ENCODE data around the gene TMEM30B. TPM values are rescaled to one million over a fixed set of nuclear protein-coding genes. Genes with fewer than 3 reads are reported as not detected.

Gene TMEM30B
- total and polyA plus RNA-seq, 9 of the 15 experiments (the other 6 are each of a cell fraction or from before 2014, with no cell fraction given) = 0.04 TPM; not detected in 8

GRCh38 chr14:61238611-61239245, 42.4 kb downstream of the TMEM30B start:
- H3K27me3 ChIP-seq (ENCODE audit: control insufficient read depth in 2 of 2, insufficient read depth in 2 of 2, low read length in 2 of 2) = no peaks in the 10 kb centered on the region; a peak in 1 of 5 replicates
- TF ChIP-seq ZNF175 (CRISPR knock-in tag; IDR thresholded peaks at IDR 0.05; ENCODE audit: low read depth) (0 out of 2 replicates have a peak, but pooled peaks have one; percentile 20), EP400 (IDR thresholded peaks at IDR 0.05) (no peak), SMAD4 (CRISPR knock-in tag; conservative IDR thresholded peaks at IDR 0.05) (0 out of 2 replicates have a peak, but pooled peaks have one; percentile 19)
- ATAC-seq = no peak
- no peak overlapping the region for H3K9ac ChIP-seq (ENCODE audit: insufficient read depth in 1 of 2, low read depth in 2 of 2, low read length in 2 of 2)
- H3K79me2 ChIP-seq (ENCODE audit: control insufficient read depth, insufficient read depth, low read length) = no peaks in the 10 kb centered on the region
- peak overlapping the region; percentile 8; the same call in 1 of the 2 replicates for H2AFZ ChIP-seq (ENCODE audit: low read depth, low read length)
- intact Hi-C loops (cut with micrococcal nuclease) (no loop called here), in situ Hi-C loops (cut with MboI) (no loop called here)
- ChIA-PET CTCF (ENCODE audit: low intra/inter-chr PET ratio) (no interaction called here), POLR2A (no interaction called here)
- no peak overlapping the region for H3K27ac ChIP-seq (ENCODE audit: extremely low read depth, low read depth, low read length)
- FAIRE-seq = no peak
- no peaks in the 10 kb centered on the region for H3K4me1 ChIP-seq (replicated peaks in 1 of 2; ENCODE audit: control insufficient read depth in 2 of 2, insufficient read depth in 2 of 2, low read length in 2 of 2)
- no peaks in the 10 kb centered on the region for H3K9me1 ChIP-seq (ENCODE audit: control insufficient read depth, insufficient read depth, low read length)
- 11% methylated on average over 7 of the region's 7 CpGs for WGBS (ENCODE audit: insufficient coverage, low coverage, missing lambda C conversion rate)
- DNase-seq (ENCODE audit: extremely low read depth in 1 of 4, low spot score in 3 of 4) = no peak
- H3K4me2 ChIP-seq (ENCODE audit: insufficient read depth, low read length) = peak overlapping the region; percentile 5; the same call in 1 of the 2 replicates
- no peaks in the 10 kb centered on the region for H4K20me1 ChIP-seq (replicated peaks; ENCODE audit: control insufficient read depth, insufficient read depth, low read length)
- peaks cover 3% of the 10 kb centered on the region; the same call in 1 of the 2 replicates for H3K9me3 ChIP-seq (replicated peaks; ENCODE audit: control insufficient read depth, insufficient read depth, low read depth, low read length)
- BruUV-seq (replicated peaks) = no TSS peak
- H3K4me3 ChIP-seq = no peak overlapping the region
- no peaks in the 10 kb centered on the region for H3K36me3 ChIP-seq (ENCODE audit: control insufficient read depth, insufficient read depth, low read length)

DNA sequence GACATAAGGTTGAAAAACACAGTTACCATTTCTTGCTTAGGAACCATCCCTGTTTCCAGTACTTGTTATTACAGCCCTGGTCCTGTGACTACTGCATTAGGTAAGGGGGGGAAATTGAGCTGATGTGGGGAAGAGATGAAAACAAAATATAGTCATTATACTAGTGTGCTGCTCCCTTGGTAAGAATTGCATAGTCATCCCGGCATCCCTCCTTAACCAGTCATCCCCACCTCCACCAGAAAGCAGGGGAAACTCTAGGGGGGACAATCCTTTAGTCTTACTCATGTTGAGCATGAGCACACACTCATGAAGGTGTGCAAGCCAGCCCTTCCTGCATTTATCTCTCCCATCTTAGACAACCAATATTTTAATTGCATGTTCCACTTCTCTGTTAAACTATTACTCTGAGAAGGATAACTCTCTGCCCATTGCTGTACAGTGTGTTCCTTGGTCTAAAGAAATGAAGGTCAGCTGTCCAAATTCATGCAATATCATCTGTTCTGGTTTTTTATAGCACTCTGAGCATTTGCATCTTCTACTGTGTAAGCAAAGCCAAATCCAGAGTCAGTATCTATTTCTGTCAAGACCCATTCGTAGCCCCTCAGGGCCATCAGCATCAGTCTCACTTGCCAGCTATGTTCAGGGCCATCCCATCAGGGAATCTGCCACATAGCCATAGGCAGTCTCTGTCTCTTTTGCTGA, 46.8 kb downstream of the TMEM30B start:
- FAIRE-seq = no peak
- no peak for ATAC-seq
- POLR2A ChIA-PET = interaction anchor here (0.6 to 1.5 kb wide), 2 partner anchors 11 to 927 kb away, joined by 3 read pairs; no protein-coding TSS in a partner anchor
- TF ChIP-seq SP1 (CRISPR knock-in tag; IDR thresholded peaks at IDR 0.05) = no peak
- TF ChIP-seq, protein P1, sequence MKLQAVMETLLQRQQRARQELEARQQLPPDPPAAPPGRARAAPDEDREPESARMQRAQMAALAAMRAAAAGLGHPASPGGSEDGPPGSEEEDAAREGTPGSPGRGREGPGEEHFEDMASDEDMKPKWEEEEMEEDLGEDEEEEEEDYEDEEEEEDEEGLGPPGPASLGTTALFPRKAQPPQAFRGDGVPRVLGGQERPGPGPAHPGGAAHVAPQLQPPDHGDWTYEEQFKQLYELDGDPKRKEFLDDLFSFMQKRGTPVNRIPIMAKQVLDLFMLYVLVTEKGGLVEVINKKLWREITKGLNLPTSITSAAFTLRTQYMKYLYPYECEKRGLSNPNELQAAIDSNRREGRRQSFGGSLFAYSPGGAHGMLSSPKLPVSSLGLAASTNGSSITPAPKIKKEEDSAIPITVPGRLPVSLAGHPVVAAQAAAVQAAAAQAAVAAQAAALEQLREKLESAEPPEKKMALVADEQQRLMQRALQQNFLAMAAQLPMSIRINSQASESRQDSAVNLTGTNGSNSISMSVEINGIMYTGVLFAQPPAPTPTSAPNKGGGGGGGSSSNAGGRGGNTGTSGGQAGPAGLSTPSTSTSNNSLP (IDR thresholded peaks at IDR 0.05; ENCODE audit: borderline replicate concordance, low read depth, low read length) = no peak
- TF ChIP-seq ZNF830 (CRISPR knock-in tag; IDR thresholded peaks at IDR 0.05) = no peak
- no peak for TF ChIP-seq ZNF23 (CRISPR knock-in tag; IDR thresholded peaks at IDR 0.05)
- TF ChIP-seq BMI1 (IDR thresholded peaks at IDR 0.05; ENCODE audit: low read length) = no peak
- no peak for TF ChIP-seq ZNF232 (CRISPR knock-in tag; IDR thresholded peaks at IDR 0.05)
- TF ChIP-seq MEIS2 (IDR thresholded peaks at IDR 0.05; ENCODE audit: partially characterized antibody) = no peak
- TF ChIP-seq FUS (optimal IDR thresholded peaks at IDR 0.05; ENCODE audit: low read depth, low read length) = no peak
- TF ChIP-seq CXXC5 (CRISPR knock-in tag; IDR thresholded peaks at IDR 0.05) = no peak
- no peak for TF ChIP-seq LEF1 (IDR thresholded peaks at IDR 0.05)
- TF ChIP-seq MYC (IDR thresholded peaks at IDR 0.05; ENCODE audit: low read depth, low read length) = no peak
- no peak for TF ChIP-seq MYC (CRISPR knock-in tag; IDR thresholded peaks at IDR 0.05; ENCODE audit: borderline replicate concordance, low read depth)

More for the DNA sequence above, 46.8 kb downstream of the TMEM30B start:
- no peak for DNase-seq (ENCODE audit: extremely low read depth in 1 of 4, low spot score in 3 of 4)
- no peak overlapping the region for H3K27ac ChIP-seq (ENCODE audit: extremely low read depth, low read depth, low read length)
- no peak overlapping the region for H3K4me2 ChIP-seq (ENCODE audit: insufficient read depth, low read length)
- no peak overlapping the region for H3K4me3 ChIP-seq
- no peaks in the 10 kb centered on the region for H3K9me3 ChIP-seq (replicated peaks; ENCODE audit: control insufficient read depth, insufficient read depth, low read depth, low read length)
- CTCF ChIA-PET (ENCODE audit: low intra/inter-chr PET ratio) = no interaction called here
- intact Hi-C loops (cut with micrococcal nuclease) = no loop called here
- H3K9ac ChIP-seq (ENCODE audit: insufficient read depth in 1 of 2, low read depth in 2 of 2, low read length in 2 of 2) = no peak overlapping the region
- H2AFZ ChIP-seq (ENCODE audit: low read depth, low read length) = no peak overlapping the region
- H3K79me2 ChIP-seq (ENCODE audit: control insufficient read depth, insufficient read depth, low read length) = no peaks in the 10 kb centered on the region
- no TSS peak for BruUV-seq (replicated peaks)
- peaks cover 0 to 7% of the 10 kb centered on the region in 2 experiments; a peak in 2 of 5 replicates for H3K27me3 ChIP-seq (ENCODE audit: control insufficient read depth in 2 of 2, insufficient read depth in 2 of 2, low read length in 2 of 2)
- H3K9me1 ChIP-seq (ENCODE audit: control insufficient read depth, insufficient read depth, low read length) = no peaks in the 10 kb centered on the region
- WGBS (ENCODE audit: insufficient coverage, low coverage, missing lambda C conversion rate) = 0% methylated on average over 2 of the region's 2 CpGs
- no peaks in the 10 kb centered on the region for H4K20me1 ChIP-seq (replicated peaks; ENCODE audit: control insufficient read depth, insufficient read depth, low read length)
- H3K4me1 ChIP-seq (replicated peaks in 1 of 2; ENCODE audit: control insufficient read depth in 2 of 2, insufficient read depth in 2 of 2, low read length in 2 of 2) = no peaks in the 10 kb centered on the region
- in situ Hi-C loops (cut with MboI) = no loop called here
- H3K36me3 ChIP-seq (ENCODE audit: control insufficient read depth, insufficient read depth, low read length) = no peaks in the 10 kb centered on the region

Data from K562 (cell line).